GM23248 (cell line): ENCODE data around the gene RBM28. TPM values are rescaled to one million over a fixed set of nuclear protein-coding genes. Genes with fewer than 3 reads are reported as not detected.

Experiments used
- DNase-seq: peaks from one replicate; pipeline ENCODE4 v3.0.0-alpha.2; 2015
- H2AFZ ChIP-seq: fragments of 200-600 bp; sonication (generic); 2 replicates; pipeline ENCODE4 v1.6.1; 2016; ENCODE audit warnings: antibody characterized with exemption
- H3F3A ChIP-seq: fragments of 200-600 bp; sonication (generic); 2 replicates; pipeline ENCODE4 v1.6.1; 2016; ENCODE audit warnings: mild to moderate bottlenecking, antibody characterized with exemption, mixed run types; ENCODE audit not compliant: insufficient read depth
- H3K27ac ChIP-seq: fragments of 200-600 bp; sonication (generic); 2 replicates; pipeline ENCODE4 v1.5.1; 2016; ENCODE audit warnings: mild to moderate bottlenecking
- H3K27me3 ChIP-seq: fragments of 200-600 bp; sonication (generic); replicated peaks from 2 replicates; pipeline ENCODE4 v1.6.1; 2016; ENCODE audit warnings: mild to moderate bottlenecking; ENCODE audit not compliant: insufficient read depth
- H3K36me3 ChIP-seq: fragments of 200-600 bp; sonication (generic); 2 replicates; pipeline ENCODE4 v1.6.1; 2016; ENCODE audit warnings: low read depth, mild to moderate bottlenecking
- H3K4me1 ChIP-seq: fragments of 200-600 bp; sonication (generic); 2 replicates; pipeline ENCODE4 v1.6.1; 2016; ENCODE audit warnings: mild to moderate bottlenecking; ENCODE audit not compliant: insufficient read depth
- H3K4me2 ChIP-seq: fragments of 200-600 bp; sonication (generic); one replicate; pipeline ENCODE4 v1.6.1; 2016; ENCODE audit warnings: mild to moderate bottlenecking; ENCODE audit not compliant: unreplicated experiment
- H3K4me3 ChIP-seq: fragments of 200-600 bp; sonication (generic); 2 replicates; pipeline ENCODE4 v1.5.1; 2016; ENCODE audit warnings: mild to moderate bottlenecking
- H3K79me2 ChIP-seq: fragments of 200-600 bp; sonication (generic); 2 replicates; pipeline ENCODE4 v1.6.1; 2016; ENCODE audit warnings: mild to moderate bottlenecking; ENCODE audit not compliant: insufficient read depth
- H3K9ac ChIP-seq: fragments of 200-600 bp; sonication (generic); 2 replicates; pipeline ENCODE4 v1.6.1; 2016; ENCODE audit warnings: mild to moderate bottlenecking
- H3K9me2 ChIP-seq: fragments of 200-600 bp; sonication (generic); 2 replicates; pipeline ENCODE4 v1.6.1; 2016; ENCODE audit warnings: mixed run types, mild to moderate bottlenecking, moderate library complexity; ENCODE audit not compliant: insufficient read depth
- H3K9me3 ChIP-seq: fragments of 200-600 bp; sonication (generic); one replicate; pipeline ENCODE4 v1.6.1; 2017; ENCODE audit warnings: low read depth
- H4K20me1 ChIP-seq: fragments of 200-600 bp; sonication (generic); 2 replicates; pipeline ENCODE4 v1.6.0; 2016; ENCODE audit not compliant: insufficient read depth
- EZH2 ChIP-seq: fragments of 200-600 bp; sonication (generic); IDR thresholded peaks from 2 replicates; pipeline ENCODE4 v1.6.1; 2018; ENCODE audit warnings: antibody characterized with exemption, mild to moderate bottlenecking; ENCODE audit not compliant: insufficient read depth, poor library complexity, severe bottlenecking
- EZH2phosphoT487 ChIP-seq: fragments of 200-600 bp; sonication (generic); IDR thresholded peaks from 2 replicates; pipeline ENCODE4 v1.6.1; 2018; ENCODE audit warnings: antibody characterized with exemption, moderate library complexity, mild to moderate bottlenecking, low read depth; ENCODE audit not compliant: insufficient read depth
- WGBS, 2 experiments: methylation state at CpG; one replicate each; pipeline ENCODE4 v1.1.6; 2015 to 2017; ENCODE audit warnings: low lambda C conversion rate in 2 of 2, low coverage in 1 of 2; ENCODE audit errors: missing lambda C conversion rate in 2 of 2; 5-methylcytosine and 5-hydroxymethylcytosine counted together
- in situ Hi-C: fragments of 300-500 bp; cut with MboI; formaldehyde crosslinking; loops from 2 replicates; pipeline ENCODE4 v1.15.0; 2020
- polyA plus RNA-seq: library from polyadenylated mRNA; unstranded; fragments of >200 nt; fragmentation: Nextera tagmentation; extraction: Ambion mirVana; gene quantifications from 2 replicates; pipeline ENCODE4 v1.2.1, GENCODE V29; 2016
- total RNA-seq: library from RNA; depleted of rRNA; stranded (reverse); fragments of >200 nt; shearing (Covaris generic); gene quantifications from 2 replicates; pipeline ENCODE4 v1.2.3, GENCODE V29; 2014

The RBM28 gene
- total and polyA plus RNA-seq, 2 experiments from 2014 or later: 18.9 to 25.7 TPM

DNA sequence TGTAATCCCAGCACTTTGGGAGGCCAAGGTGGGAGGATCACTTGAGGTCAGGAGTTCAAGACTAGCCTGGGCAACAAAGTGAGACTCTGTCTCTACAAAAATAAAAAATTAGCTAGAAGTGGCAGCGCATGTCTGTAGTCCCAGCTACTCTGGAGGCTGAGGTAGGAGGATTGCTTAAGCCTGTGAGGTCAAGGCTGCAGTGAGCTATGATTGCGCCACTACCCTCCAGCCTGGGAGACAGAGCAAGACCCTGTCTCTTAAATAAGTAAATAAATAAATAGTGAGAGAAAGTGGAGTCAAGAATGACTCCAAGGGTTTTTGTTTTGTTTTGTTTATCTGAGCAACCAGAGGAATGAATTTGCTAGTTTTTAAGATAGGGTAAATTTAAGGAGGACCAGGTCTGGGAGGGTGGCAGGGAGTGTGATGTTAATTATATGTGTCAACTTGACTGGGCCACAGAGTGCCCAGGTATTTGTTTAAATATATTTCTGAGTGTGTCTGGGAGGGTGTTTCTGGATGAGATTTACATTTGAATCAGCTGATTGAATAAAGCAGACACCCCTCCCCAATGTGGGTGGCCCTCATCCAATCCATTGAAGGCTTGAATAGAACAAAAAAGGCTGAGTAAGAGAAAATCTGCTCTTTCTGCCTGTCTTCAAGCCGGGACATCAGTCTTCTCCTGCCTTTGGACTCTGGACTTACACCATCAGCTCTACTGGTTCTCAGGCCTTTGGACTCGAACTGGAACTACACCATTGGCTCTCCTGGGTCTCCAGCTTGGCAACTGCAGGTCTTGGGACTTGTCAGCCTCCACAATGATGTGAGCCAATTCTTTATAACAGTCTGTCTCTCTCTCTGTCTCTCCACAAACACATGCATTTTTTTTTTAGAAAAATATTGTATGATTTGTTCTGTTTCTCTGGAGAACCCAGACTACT lies 42.5 kb upstream of the RBM28 start:
- Histone ChIP-seq H3K27ac (no peak overlapping the region), H3K9ac (no peak overlapping the region), H3K9me2 (no peaks in the 10 kb centered on the region), H3K4me1 (no peaks in the 10 kb centered on the region), H3K9me3 (no peaks in the 10 kb centered on the region), H3K36me3 (no peaks in the 10 kb centered on the region), H3K79me2 (no peaks in the 10 kb centered on the region), H3K4me2 (no peak overlapping the region), H3K4me3 (no peak overlapping the region), H3F3A (0 out of 2 replicates have a peak, but pooled peaks cover 6% of the 10 kb centered on the region), H2AFZ (no peak overlapping the region), H3K27me3 (no peaks in the 10 kb centered on the region), H4K20me1 (no peaks in the 10 kb centered on the region)
- DNase-seq: no peak
- in situ Hi-C loops: no loop called here
- TF ChIP-seq EZH2phosphoT487 (no peak), EZH2 (no peak)
- WGBS, 2 experiments: 74 to 75% methylated on average over 4 of the region's 4 CpGs

DNA sequence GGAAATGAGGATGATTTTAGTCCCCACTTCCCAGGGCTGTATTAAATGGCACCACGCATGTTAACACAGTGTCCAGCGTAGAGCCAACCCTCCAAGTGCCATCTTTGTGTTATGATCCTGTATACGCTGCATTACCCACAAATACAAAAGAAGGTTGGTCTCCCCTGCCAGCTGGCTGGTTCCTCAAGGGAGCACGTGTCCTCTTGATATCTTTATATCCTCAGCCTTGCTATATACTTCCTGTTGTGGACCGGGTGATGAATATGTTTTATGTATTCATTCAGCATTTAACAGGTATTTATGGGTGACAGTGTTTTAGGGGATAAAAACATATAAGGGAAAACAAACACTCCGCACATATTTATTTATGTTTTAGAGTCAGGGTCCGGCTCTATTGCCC lies 41.0 kb upstream of the RBM28 start:
- Histone ChIP-seq H3K9me3 (no peaks in the 10 kb centered on the region), H3K9me2 (no peaks in the 10 kb centered on the region), H3K4me2 (no peak overlapping the region), H3K36me3 (no peaks in the 10 kb centered on the region), H3K27ac (no peak overlapping the region), H2AFZ (no peak overlapping the region), H3K9ac (no peak overlapping the region), H3K27me3 (no peaks in the 10 kb centered on the region), H4K20me1 (no peaks in the 10 kb centered on the region), H3K4me1 (no peaks in the 10 kb centered on the region), H3F3A (no peaks in the 10 kb centered on the region), H3K79me2 (no peaks in the 10 kb centered on the region), H3K4me3 (no peak overlapping the region)
- in situ Hi-C loops: loop anchor here (5.0 kb wide), 1 partner anchor 37 kb away; no protein-coding TSS in a partner anchor
- WGBS, 2 experiments: 68% methylated on average over 7 of the region's 7 CpGs
- TF ChIP-seq EZH2phosphoT487: no peak
- TF ChIP-seq EZH2: no peak
- no peak for DNase-seq

DNA sequence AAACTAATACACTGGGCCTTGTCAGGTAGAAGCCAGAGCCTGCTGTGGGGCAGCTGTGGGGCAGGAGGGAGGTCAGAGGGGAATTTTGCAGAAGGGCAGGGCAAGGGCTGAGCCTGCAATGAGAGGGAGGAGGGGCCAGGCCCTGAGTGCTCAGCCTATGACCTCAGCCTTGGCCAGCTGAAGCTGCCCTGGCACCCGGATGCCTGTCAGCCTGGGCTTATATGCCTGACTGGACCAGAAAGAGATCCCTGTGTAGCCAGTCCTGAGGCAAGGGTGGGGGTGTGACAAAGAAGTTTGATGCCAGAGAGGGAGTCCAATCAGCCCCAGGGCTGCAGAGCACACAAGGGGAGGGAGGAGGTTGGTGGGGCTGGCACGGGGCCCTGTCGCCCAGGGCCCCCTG lies 40.1 kb upstream of the RBM28 start:
- no peak overlapping the region for H3K9ac ChIP-seq
- H3K4me1 ChIP-seq: no peaks in the 10 kb centered on the region
- H2AFZ ChIP-seq: no peak overlapping the region
- H4K20me1 ChIP-seq: no peaks in the 10 kb centered on the region
- no peaks in the 10 kb centered on the region for H3K36me3 ChIP-seq
- no peaks in the 10 kb centered on the region for H3K79me2 ChIP-seq
- TF ChIP-seq EZH2: no peak
- no peak for TF ChIP-seq EZH2phosphoT487
- no peaks in the 10 kb centered on the region for H3K27me3 ChIP-seq
- no peak overlapping the region for H3K27ac ChIP-seq
- in situ Hi-C loops: loop anchor here (5.0 kb wide), 1 partner anchor 36 kb away; no protein-coding TSS in a partner anchor
- no peak overlapping the region for H3K4me3 ChIP-seq
- H3K4me2 ChIP-seq: no peak overlapping the region
- 42 to 43% methylated on average over 3 of the region's 3 CpGs for WGBS, 2 experiments
- no peaks in the 10 kb centered on the region for H3K9me2 ChIP-seq
- H3F3A ChIP-seq: no peaks in the 10 kb centered on the region
- DNase-seq: peak; percentile 50
- H3K9me3 ChIP-seq: no peaks in the 10 kb centered on the region

DNA sequence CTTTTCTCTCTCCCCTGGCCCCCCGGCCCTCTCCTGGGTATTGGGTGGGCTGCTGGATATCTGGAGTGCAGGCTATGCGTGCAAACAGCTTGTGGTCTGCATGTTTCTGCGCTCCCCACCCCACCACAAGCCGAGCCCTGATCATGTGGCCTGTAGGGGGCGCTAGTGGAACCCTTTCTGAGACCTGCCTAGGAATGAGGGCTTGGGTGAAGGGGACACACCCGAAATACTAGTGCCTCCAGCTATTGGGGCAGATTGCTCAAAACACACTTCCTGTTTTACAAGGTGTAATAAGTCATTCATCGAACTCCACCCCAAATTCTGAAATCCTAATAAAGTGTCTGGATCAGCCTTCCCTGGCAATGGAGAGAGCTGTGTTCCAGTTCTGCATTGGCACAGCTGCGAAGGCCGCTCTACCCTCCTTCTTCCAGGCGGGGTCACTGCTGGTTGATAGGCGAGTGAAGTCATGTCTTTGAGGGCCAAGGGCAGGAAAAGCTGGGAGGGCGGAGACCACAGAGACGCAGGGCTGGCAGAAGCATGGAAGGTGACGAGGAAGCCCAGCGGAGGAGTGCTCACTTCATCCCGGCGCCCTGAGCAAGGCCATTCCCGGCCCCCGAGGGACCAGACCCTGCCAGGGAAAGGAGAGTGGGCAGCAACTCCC lies 37.6 kb upstream of the RBM28 start:
- H3K27me3 ChIP-seq: 0 out of 2 replicates have a peak, but pooled peaks cover 8% of the 10 kb centered on the region
- H3K9me3 ChIP-seq: no peaks in the 10 kb centered on the region
- H3K4me3 ChIP-seq: no peak overlapping the region
- TF ChIP-seq EZH2phosphoT487 (no peak), EZH2 (no peak)
- no peaks in the 10 kb centered on the region for H3K36me3 ChIP-seq
- no peaks in the 10 kb centered on the region for H3K79me2 ChIP-seq
- WGBS, 2 experiments: 21 to 31% methylated on average over 14 to 19 of the region's 19 CpGs
- in situ Hi-C loops: loop anchor here (5.0 kb wide), 1 partner anchor 34 kb away; no protein-coding TSS in a partner anchor
- no peaks in the 10 kb centered on the region for H3K4me1 ChIP-seq
- H3K9ac ChIP-seq: no peak overlapping the region
- peak; percentile 49 for DNase-seq
- H4K20me1 ChIP-seq: no peaks in the 10 kb centered on the region
- H2AFZ ChIP-seq: no peak overlapping the region; the same call in 1 of the 2 replicates
- no peaks in the 10 kb centered on the region for H3F3A ChIP-seq
- H3K4me2 ChIP-seq: no peak overlapping the region
- no peaks in the 10 kb centered on the region for H3K9me2 ChIP-seq
- H3K27ac ChIP-seq: no peak overlapping the region
